Muscle of back (tissue), 11 donors: ENCODE data around the gene FOXP1. TPM values are rescaled to one million over a fixed set of nuclear protein-coding genes. Genes with fewer than 3 reads are reported as not detected.

Source experiments
- DNase-seq, 3 donors: peaks; one replicate each; pipeline versions ENCODE4 v3.0.0 to v3.0.0-alpha.2; 2013
- polyA plus RNA-seq, 10 donors: library from polyadenylated mRNA; unstranded; fragments of 120-200 nt; gene quantifications; one replicate each; pipeline ENCODE4 v1.2.1, GENCODE V29; 2013; ENCODE audit not compliant: insufficient read length in 10 of 10

Gene FOXP1
- polyA plus RNA-seq, 10 donors = 17.1 to 26.3 (median 20.8) TPM

- DNase-seq = peak in 1 of 3 donors; percentile 23
Observed at GRCh38 chr3:70947579-70947978, 635.9 kb downstream of the FOXP1 start.

- DNase-seq = no peak
Observed at GRCh38 chr3:70943886-70944285, 639.6 kb downstream of the FOXP1 start.

- no peak for DNase-seq
Observed at GRCh38 chr3:70933105-70933810, 650.3 kb downstream of the FOXP1 start.

- no peak for DNase-seq
Observed at GRCh38 chr3:70930066-70930465, 653.5 kb downstream of the FOXP1 start.

GRCh38 chr3:70927239-70927638, 656.3 kb downstream of the FOXP1 start:
- no peak for DNase-seq

GRCh38 chr3:70926835-70927234, 656.7 kb downstream of the FOXP1 start:
- DNase-seq = no peak

- no peak for DNase-seq
Observed at GRCh38 chr3:70919661-70920060, 663.9 kb downstream of the FOXP1 start.

- no peak for DNase-seq
Observed at GRCh38 chr3:70919091-70919490, 664.4 kb downstream of the FOXP1 start.

- peak in 1 of 3 donors; percentile 19 for DNase-seq
Observed at GRCh38 chr3:70916375-70917055, 667.0 kb downstream of the FOXP1 start.

- DNase-seq = no peak
Observed at GRCh38 chr3:70914862-70915261, 668.7 kb downstream of the FOXP1 start.

- no peak for DNase-seq
Observed at GRCh38 chr3:70911719-70912118, 671.8 kb downstream of the FOXP1 start.

GRCh38 chr3:70905491-70905890, 678.0 kb downstream of the FOXP1 start:
- DNase-seq = no peak

Other genes starting within 250 kb of the FOXP1 start
- 10 to 100 TPM in 5 of 10 donors, 1 to 10 TPM in 5; 6.5 to 12.6 (median 9.9) TPM for gene EIF4E3, start 141.7 kb upstream of the FOXP1 start, polyA plus RNA-seq
- 1 to 10 TPM; 2.1 to 7.1 (median 2.7) TPM for gene GPR27, start 170.1 kb upstream of the FOXP1 start, polyA plus RNA-seq
- gene PROK2, start 201.4 kb upstream of the FOXP1 start, polyA plus RNA-seq = 1 to 10 TPM in 3 of 10 donors, under 1 TPM in 7; 0.25 to 2.4 (median 0.82) TPM